Smooth muscle cell (in vitro differentiated cells): ENCODE measurements around the gene ZEB2. TPM values are rescaled to one million over a fixed set of nuclear protein-coding genes. Genes with fewer than 3 reads are reported as not detected.

ENCODE experiments used
- DNase-seq: peaks from one replicate; lab custom pipeline; 2025; ENCODE audit not compliant: unreplicated experiment; lab: John Stamatoyannopoulos, UW
- H2AFZ ChIP-seq: fragments of 200-600 bp; sonication (generic); 2 replicates; pipeline ENCODE4 v1.6.0; 2016; ENCODE audit warnings: antibody characterized with exemption, low read depth, mild to moderate bottlenecking
- H3F3A ChIP-seq: fragments of 200-600 bp; sonication (generic); 2 replicates; pipeline ENCODE4 v1.6.0; 2017; ENCODE audit warnings: antibody characterized with exemption, low read depth
- H3K27ac ChIP-seq: fragments of 200-600 bp; sonication (generic); 2 replicates; pipeline ENCODE4 v1.5.1; 2016; ENCODE audit warnings: low read depth, mild to moderate bottlenecking
- H3K27me3 ChIP-seq: fragments of 200-600 bp; sonication (generic); 2 replicates; pipeline ENCODE4 v1.6.1; 2016; ENCODE audit warnings: low read depth, mild to moderate bottlenecking
- H3K36me3 ChIP-seq: fragments of 200-600 bp; sonication (generic); 2 replicates; pipeline ENCODE4 v1.5.1; 2016; ENCODE audit warnings: low read depth
- H3K4me1 ChIP-seq: fragments of 200-600 bp; sonication (generic); 2 replicates; pipeline ENCODE4 v1.5.1; 2016; ENCODE audit warnings: low read depth
- H3K4me2 ChIP-seq: fragments of 200-600 bp; sonication (generic); 2 replicates; pipeline ENCODE4 v1.6.0; 2016; ENCODE audit warnings: mild to moderate bottlenecking
- H3K4me3 ChIP-seq: fragments of 200-600 bp; sonication (generic); 2 replicates; pipeline ENCODE4 v1.5.1; 2016; ENCODE audit warnings: mild to moderate bottlenecking
- H3K79me2 ChIP-seq: fragments of 200-600 bp; sonication (generic); 2 replicates; pipeline ENCODE4 v1.6.0; 2016; ENCODE audit warnings: low read depth, mild to moderate bottlenecking
- H3K9ac ChIP-seq: fragments of 200-600 bp; sonication (generic); 2 replicates; pipeline ENCODE4 v1.6.0; 2016; ENCODE audit warnings: low read depth
- H3K9me3 ChIP-seq: fragments of 200-600 bp; sonication (generic); replicated peaks from 2 replicates; pipeline ENCODE4 v1.5.1; 2016; ENCODE audit warnings: low read depth
- H4K20me1 ChIP-seq: fragments of 200-600 bp; sonication (generic); 2 replicates; pipeline ENCODE4 v1.6.0; 2016; ENCODE audit warnings: low read depth
- WGBS: methylation state at CpG from one replicate; pipeline ENCODE4 v1.1.7; 2016; ENCODE audit warnings: low lambda C conversion rate; 5-methylcytosine and 5-hydroxymethylcytosine counted together
- polyA plus RNA-seq: library from polyadenylated mRNA; unstranded; fragments of >200 nt; fragmentation: Nextera tagmentation; extraction: Ambion mirVana; gene quantifications from 2 replicates; pipeline ENCODE4 v1.2.1, GENCODE V29; 2016
- total RNA-seq: library from RNA; depleted of rRNA; stranded (reverse); fragments of >200 nt; gene quantifications from 2 replicates; pipeline ENCODE4 v1.2.3, GENCODE V29; 2014
- TF ChIP-seq, protein P1 (sequence below): fragments of 200-600 bp; sonication (generic); IDR thresholded peaks from 2 replicates; pipeline ENCODE4 v1.5.1; 2017; ENCODE audit warnings: borderline replicate concordance, mild to moderate bottlenecking, antibody characterized with exemption; ENCODE audit not compliant: insufficient read depth, poor library complexity, severe bottlenecking

The ZEB2 gene
- total and polyA plus RNA-seq, 2 experiments from 2014 or later, result 67.5 to 148 TPM

DNA sequence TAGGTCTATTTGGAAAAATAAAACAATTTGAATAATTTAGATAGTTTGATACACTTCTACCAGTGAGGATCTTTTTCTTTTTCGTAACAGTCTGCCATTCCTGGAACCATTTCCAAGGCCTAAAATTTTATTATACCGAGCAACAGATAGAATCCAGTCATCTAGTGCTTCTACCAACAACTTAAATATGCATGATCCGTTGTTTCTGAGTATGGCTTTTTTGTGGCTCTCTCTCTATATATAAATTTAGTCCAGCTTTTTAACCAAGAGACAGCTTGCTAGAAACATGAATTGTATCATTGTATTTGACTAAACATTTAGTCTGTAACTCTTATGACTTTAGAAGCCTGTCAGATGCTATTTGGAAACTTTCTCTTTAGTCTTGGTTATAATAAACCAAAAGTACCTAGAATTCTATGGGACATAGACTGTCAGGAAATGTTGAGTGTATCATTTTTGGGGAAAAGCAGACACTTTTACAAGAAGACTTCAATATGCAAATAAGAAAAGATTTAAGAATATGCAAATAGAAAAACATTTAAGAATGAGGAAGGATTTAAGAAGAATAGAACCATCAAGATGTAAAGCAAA, 161.4 kb downstream of the ZEB2 start:
- H3K79me2 ChIP-seq, result no peaks in the 10 kb centered on the region
- no peak overlapping the region for H2AFZ ChIP-seq
- H3K27me3 ChIP-seq, result no peaks in the 10 kb centered on the region
- peak overlapping the region; percentile 100 for H3K27ac ChIP-seq
- H3K36me3 ChIP-seq, result no peaks in the 10 kb centered on the region
- 79% methylated on average over 3 of the region's 3 CpGs for WGBS
- H3K9me3 ChIP-seq, result no peaks in the 10 kb centered on the region
- no peak overlapping the region for H3K4me3 ChIP-seq
- H3F3A ChIP-seq, result peaks cover 3% of the 10 kb centered on the region
- H3K4me2 ChIP-seq, result peak overlapping the region; percentile 47
- H3K9ac ChIP-seq, result peak overlapping the region; percentile 91
- TF ChIP-seq, protein P1, sequence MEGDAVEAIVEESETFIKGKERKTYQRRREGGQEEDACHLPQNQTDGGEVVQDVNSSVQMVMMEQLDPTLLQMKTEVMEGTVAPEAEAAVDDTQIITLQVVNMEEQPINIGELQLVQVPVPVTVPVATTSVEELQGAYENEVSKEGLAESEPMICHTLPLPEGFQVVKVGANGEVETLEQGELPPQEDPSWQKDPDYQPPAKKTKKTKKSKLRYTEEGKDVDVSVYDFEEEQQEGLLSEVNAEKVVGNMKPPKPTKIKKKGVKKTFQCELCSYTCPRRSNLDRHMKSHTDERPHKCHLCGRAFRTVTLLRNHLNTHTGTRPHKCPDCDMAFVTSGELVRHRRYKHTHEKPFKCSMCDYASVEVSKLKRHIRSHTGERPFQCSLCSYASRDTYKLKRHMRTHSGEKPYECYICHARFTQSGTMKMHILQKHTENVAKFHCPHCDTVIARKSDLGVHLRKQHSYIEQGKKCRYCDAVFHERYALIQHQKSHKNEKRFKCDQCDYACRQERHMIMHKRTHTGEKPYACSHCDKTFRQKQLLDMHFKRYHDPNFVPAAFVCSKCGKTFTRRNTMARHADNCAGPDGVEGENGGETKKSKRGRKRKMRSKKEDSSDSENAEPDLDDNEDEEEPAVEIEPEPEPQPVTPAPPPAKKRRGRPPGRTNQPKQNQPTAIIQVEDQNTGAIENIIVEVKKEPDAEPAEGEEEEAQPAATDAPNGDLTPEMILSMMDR, result no peak
- peaks cover 10% of the 10 kb centered on the region for H3K4me1 ChIP-seq
- H4K20me1 ChIP-seq, result no peaks in the 10 kb centered on the region
- DNase-seq, result no peak

DNA sequence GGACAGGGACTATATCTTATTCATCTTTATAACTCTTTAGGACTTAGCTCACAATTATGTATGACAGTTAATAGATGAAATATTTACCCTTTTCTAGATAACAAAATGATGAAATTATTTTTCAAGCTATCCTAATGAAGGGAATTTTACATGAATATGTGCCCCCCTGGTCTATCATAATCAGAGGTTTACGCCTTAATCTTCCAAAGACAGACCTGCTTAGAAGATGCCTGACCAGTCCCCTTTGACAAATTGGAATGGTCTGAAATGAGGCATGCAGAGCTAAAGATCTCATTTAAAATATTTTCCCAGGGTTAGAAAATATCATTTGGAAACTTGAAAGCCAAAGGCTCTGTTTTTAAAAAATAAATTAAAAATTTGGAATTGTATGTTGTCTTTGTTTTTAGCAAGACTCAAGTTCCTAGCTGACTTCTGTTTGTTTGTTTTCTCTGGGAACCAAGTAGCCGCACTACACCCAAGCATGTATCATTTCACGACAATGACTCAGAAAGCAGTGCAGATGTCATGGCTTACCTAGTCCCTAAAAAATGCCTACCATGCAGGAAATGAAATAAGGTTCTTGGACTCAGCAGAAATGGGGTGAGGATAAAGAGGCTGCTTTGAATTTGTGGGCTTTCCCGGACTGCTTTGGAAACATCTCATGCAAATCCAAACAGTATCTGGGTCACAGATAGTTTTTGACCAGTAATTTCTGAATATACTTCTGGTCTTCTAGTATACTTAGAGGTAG, 162.1 kb downstream of the ZEB2 start:
- Histone ChIP-seq H3K4me3 (no peak overlapping the region), H3K36me3 (no peaks in the 10 kb centered on the region), H3F3A (peaks cover 3% of the 10 kb centered on the region), H3K79me2 (no peaks in the 10 kb centered on the region), H4K20me1 (no peaks in the 10 kb centered on the region), H3K27ac (peak overlapping the region; percentile 100), H3K4me1 (peaks cover 10% of the 10 kb centered on the region), H3K9me3 (no peaks in the 10 kb centered on the region), H2AFZ (no peak overlapping the region), H3K9ac (peak overlapping the region; percentile 95), H3K27me3 (no peaks in the 10 kb centered on the region), H3K4me2 (peak overlapping the region; percentile 66)
- no peak for DNase-seq
- 13% methylated on average over 4 of the region's 4 CpGs for WGBS
- TF ChIP-seq, protein P1, result no peak

DNA sequence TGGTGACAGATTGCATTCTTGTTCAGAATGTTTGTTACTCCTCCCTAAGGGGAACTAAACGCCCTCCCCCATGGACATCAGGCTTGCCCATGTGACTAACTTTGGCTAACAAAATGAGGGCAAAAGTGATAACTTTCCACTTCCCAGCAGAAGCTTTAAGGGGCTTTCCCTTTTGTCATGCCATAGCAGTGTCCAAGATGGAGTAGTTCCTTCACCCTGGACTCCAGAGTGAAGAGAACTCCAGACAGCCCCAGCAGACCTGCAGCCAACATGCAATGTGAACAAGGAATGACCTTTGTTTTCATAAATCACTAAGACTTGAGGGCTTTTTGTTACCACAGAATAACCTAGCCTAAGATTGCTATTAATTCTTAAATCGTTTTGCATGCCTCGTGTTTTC, 163.5 kb downstream of the ZEB2 start:
- Histone ChIP-seq H3K79me2 (no peaks in the 10 kb centered on the region), H3K4me2 (no peak overlapping the region), H3K9ac (no peak overlapping the region), H3K27me3 (no peaks in the 10 kb centered on the region), H3K4me3 (no peak overlapping the region), H3K9me3 (no peaks in the 10 kb centered on the region), H4K20me1 (no peaks in the 10 kb centered on the region), H3F3A (peaks cover 3% of the 10 kb centered on the region), H2AFZ (no peak overlapping the region), H3K27ac (peak overlapping the region; percentile 100), H3K4me1 (peaks cover 10% of the 10 kb centered on the region), H3K36me3 (no peaks in the 10 kb centered on the region)
- TF ChIP-seq, protein P1, result no peak
- WGBS, result 84% methylated on average over 3 of the region's 3 CpGs
- no peak for DNase-seq
